Measurements from ENCODE around the gene WFIKKN1.

Gene WFIKKN1

DNA sequence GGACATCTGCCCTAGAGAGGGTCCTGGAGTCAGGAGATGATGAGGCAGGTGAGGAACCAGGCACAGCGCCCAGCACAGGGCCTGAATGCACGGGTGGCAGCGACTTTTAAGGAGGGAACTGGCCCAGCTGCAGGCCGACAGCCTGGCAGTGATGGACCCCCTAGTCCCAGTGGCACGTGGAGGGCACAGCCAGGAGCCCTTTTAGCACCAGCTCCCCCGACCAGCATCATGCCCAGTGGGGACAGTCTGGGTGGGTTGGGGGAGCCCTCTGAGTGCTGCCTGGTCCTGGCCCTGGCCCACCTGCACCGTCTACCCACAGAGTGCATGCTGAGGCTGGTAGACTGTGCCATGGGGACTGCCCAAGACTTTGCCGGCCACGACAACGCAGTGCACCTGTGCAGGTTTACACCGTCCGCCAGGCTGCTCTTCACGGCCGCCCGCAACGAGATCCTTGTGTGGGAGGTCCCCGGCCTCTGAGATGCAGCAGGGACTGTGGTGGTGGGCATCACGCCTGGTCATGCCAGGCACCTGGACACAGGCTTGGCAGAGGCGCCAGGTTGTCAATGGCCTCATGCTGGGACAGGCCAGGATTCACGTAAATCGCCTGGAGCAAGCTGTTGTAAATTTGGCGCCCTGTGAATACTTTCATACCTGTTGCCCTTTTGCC, 36.5 kb downstream of the WFIKKN1 start:
- in situ Hi-C loops (cut with MboI; ENCODE audit: low pct_unique_long_range_greater_than_20kb, low sequenced_read_pairs): no loop called here
- no peak for DNase-seq

DNA sequence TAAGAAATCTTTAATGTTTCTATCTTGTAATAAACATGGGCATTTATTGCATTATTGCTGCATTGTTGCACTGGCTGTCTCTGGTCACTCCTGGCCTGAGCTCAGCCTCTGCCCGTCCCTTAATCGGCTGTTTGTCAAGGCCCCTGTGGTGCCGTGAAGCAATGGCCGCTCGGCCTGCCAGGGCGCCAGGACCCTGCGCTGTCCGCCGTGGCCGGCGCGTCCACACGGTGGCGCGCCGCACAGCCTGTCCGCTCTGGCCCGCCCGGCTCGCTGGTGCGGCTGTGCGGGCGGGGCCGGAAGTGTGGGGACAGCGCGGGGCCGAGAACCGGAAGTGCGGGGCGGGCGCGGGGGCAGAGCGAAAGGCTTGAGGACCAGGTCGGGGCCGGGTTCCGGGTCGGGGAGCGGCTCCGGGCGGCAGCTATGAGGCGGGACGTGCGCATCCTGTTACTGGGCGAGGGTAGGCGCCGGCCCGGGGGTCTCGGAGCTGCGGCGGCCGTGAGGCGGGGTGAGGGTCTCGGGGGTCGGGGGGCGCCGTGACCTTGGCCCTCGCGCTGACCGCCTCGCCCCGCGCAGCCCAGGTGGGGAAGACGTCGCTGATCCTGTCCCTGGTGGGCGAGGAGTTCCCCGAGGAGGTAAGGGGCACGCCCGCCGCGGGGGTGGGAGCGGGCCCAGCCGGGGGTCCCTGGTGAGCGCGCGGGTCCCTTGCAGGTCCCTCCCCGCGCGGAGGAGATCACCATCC, 37.2 kb downstream of the WFIKKN1 start, which contains the start of gene RHOT2:
Gene RHOT2 (plus strand): TSS at position 353 of the 739 bp plus-strand sequence. CDS start 68 bp downstream, at position 421.
- in situ Hi-C loops (cut with MboI; ENCODE audit: low pct_unique_long_range_greater_than_20kb, low sequenced_read_pairs): no loop called here

DNA sequence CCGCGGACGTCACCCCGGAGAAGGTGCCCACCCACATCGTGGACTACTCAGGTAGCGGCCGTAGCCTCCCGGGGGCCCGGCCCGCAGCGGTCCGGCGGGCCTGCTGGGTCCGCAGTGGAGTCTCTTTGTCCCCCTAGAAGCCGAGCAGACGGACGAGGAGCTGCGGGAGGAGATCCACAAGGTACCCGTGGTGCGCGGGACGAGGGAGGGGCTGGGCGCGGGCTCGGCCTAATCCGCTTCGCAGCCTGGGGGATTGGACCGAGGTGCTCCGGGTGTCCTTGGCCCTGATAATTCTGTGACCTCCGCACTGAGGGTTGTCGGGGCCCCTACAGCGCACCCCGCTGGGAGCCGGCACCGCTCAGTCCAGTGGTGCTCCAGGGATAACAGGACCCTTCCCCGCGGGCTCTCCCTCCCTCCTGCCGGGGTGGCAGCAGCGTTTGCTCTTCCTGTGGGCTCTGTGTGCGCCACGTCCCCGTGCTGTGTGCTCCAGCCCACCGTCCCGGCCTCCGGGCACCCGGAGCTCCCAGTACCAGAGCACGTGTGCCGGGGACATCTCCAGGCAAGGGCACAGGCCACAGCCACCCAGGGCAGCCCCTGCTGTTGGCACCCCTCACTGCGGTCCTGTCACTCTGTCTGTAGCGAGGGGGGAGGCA, 37.9 kb downstream of the WFIKKN1 start:
- in situ Hi-C loops (cut with MboI; ENCODE audit: low pct_unique_long_range_greater_than_20kb, low sequenced_read_pairs): no loop called here
- DNase-seq: no peak

More for the DNA sequence above, 37.2 kb downstream of the WFIKKN1 start, which contains the start of gene RHOT2:
- peak; percentile 87 for DNase-seq

DNA sequence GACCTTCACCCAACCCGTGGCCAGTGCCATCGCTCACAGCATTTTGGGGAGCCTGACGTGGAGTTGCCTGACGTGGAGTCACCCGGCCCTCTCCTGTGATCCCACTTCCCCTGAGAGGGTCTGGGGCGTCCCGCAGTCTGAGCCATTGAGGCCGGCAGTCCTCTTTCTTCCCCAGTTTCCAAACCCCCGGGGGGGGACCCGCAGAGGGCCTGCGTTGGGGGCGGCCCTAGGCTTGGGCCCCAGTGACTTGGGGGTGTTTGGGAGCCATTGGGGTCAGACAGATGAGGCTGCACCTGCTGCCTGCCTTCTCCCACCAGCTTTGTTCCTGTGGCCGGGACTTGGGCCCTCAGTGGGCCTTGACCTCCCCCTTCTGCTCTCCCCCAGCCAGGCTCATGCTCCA, 38.9 kb downstream of the WFIKKN1 start:
- in situ Hi-C loops (cut with MboI; ENCODE audit: low pct_unique_long_range_greater_than_20kb, low sequenced_read_pairs): no loop called here
- no peak for DNase-seq

DNA sequence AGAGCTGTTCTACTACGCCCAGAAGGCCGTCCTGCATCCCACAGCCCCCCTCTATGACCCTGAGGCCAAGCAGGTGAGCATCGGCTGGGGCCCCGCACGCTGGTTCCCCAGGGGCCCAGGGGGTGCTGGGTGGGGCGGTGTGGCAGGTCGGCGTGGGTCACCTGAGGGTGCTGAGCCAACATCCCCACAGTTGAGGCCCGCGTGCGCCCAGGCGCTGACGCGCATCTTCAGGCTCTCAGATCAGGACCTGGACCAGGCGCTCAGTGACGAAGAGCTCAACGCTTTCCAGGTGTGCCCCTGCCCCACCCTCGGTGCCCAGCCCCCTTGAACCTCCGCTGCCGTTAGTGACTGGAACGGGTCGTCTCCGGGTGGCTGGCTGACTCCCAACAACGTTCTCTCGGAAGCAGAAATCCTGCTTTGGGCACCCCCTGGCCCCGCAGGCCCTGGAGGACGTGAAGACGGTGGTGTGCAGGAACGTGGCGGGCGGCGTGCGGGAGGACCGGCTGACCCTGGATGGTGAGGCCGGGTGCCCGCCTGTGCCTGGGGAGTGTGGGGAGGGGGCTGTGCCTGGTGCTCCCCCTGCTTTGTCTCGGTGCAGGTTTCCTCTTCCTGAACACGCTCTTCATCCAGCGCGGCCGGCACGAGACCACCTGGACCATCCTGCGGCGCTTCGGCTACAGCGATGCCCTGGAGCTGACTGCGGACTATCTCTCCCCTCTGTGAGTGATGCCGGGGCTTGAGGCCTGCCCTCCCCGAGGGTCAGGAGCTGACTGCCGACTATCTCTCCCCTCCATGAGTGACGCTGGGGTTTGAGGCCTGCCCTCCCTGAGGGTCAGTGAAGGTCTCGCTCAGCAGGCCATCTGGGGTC, 39.9 kb downstream of the WFIKKN1 start:
- no peak for DNase-seq
- in situ Hi-C loops (cut with MboI; ENCODE audit: low pct_unique_long_range_greater_than_20kb, low sequenced_read_pairs): no loop called here

DNA sequence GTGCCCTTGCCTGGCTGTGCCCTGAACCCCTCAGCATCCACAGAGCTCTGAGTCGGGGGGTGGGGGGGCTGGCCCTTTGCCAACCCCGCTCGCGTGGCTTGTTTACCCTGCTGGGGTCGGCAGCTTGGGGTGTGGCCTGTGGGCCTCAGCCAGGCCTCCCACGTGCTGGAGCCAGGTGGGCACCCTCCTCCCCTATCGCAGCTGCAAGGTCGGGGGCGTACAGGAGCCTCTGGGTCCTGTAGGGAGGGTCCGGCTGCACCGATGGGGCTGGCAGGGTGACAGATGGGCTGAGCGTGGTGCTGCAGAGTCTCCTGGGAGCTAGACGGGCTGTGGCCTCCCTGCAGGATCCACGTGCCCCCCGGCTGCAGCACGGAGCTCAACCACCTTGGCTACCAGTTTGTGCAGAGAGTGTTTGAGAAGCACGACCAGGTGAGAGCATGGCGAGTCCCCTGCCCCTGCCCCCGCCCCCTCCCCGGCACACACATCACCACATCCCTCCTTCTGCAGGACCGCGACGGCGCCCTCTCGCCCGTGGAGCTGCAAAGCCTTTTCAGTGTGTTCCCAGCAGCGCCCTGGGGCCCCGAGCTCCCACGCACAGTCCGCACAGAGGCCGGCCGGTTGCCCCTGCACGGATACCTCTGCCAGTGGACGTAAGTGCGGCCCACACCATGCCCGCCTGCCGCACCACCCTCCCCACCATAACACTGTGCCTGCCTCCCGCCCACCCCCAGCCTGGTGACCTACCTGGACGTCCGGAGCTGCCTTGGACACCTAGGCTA, 40.8 kb downstream of the WFIKKN1 start:
- in situ Hi-C loops (cut with MboI; ENCODE audit: low pct_unique_long_range_greater_than_20kb, low sequenced_read_pairs): no loop called here
- DNase-seq: no peak

DNA sequence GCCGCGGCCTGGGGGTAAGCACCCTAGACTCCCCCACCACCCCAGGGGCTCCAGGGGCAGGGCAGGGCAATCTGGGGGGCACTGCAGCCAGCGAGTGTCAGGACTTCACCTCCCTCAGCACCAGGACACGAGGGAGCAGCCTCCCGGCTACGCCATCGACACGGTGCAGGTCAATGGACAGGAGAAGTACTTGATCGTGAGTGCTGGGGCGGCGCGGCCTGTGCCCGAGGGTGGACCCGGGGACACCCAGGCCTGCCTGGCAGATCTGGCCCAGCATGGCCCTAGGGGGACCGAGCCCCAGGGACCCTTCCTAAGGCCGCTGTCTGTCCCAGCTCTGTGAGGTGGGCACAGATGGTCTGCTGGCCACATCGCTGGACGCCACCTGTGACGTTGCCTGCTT, 41.6 kb downstream of the WFIKKN1 start:
- in situ Hi-C loops (cut with MboI; ENCODE audit: low pct_unique_long_range_greater_than_20kb, low sequenced_read_pairs): no loop called here
- no peak for DNase-seq

DNA sequence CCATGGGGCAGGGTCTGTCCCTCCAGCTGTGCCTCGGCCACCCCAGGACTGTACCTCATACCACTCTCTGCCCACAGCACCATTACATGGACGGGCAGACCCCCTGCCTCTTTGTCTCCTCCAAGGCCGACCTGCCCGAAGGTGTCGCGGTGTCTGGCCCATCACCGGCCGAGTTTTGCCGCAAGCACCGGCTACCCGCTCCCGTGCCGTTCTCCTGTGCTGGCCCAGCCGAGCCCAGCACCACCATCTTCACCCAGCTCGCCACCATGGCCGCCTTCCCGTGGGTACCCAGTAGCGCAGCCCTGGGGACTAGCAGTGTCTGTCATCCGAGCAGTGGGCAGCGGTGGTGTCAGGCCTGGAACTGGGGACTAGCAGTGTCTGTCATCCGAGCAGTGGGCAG, 42.1 kb downstream of the WFIKKN1 start:
- DNase-seq: no peak
- in situ Hi-C loops (cut with MboI; ENCODE audit: low pct_unique_long_range_greater_than_20kb, low sequenced_read_pairs): no loop called here

DNA sequence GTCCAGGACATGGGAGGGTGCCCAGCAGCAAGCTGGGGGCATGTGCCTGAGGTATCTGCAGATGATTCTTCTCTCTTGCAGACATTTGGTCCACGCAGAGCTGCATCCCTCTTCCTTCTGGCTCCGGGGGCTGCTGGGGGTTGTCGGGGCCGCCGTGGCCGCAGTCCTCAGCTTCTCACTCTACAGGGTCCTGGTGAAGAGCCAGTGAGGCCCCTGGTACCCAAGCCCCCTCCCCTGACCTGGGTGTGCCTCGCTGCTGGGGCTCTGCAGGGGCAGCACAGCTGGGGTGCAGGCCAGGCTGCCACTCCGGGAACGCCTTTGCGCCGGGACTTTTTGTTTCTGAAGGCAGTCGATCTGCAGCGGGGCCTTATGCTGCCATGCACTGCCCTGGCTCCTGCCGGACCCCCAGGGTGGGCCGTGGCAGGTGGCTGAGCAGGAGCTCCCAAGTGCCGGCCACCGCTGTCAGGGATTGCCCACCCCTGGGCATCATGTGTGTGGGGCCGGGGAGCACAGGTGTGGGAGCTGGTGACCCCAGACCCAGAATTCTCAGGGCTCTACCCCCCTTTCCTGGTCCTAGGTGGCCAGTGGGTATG, 42.7 kb downstream of the WFIKKN1 start:
- in situ Hi-C loops (cut with MboI; ENCODE audit: low pct_unique_long_range_greater_than_20kb, low sequenced_read_pairs): no loop called here

DNA sequence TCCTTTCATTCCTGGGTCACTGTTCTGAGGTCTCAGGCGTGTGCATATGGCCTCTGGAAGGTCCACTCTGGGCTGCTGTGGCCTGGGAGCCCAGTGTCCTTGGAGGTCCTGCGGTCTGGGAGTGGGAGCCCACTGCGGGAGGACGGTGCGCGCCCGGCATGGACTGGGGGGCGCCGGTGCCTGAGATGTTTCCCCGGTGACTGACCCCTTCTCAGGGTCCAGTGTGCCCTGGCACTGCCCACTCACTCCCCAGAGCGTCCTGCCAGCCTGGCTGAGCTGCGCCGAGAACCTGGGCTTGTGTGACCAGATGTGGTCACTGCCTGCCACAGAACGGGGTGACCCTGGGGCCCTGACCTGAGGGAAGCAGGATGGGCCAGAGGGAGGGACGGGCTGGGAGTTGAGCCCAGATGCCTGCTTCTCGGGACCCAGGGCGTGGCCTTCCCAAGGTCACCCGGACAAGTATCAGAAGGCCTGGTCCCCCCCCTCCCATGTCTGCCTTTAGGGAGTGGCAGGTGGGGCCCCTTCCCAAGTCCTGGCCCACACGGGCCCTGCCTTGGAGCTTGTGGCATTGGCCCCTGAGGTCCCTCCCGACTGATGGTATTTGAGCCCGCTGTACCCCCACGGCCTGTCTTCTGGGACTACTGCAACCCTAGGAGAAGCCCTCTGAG, 43.6 kb downstream of the WFIKKN1 start:
- in situ Hi-C loops (cut with MboI; ENCODE audit: low pct_unique_long_range_greater_than_20kb, low sequenced_read_pairs): no loop called here

More for the DNA sequence above, 42.7 kb downstream of the WFIKKN1 start:
- no peak for DNase-seq

DNA sequence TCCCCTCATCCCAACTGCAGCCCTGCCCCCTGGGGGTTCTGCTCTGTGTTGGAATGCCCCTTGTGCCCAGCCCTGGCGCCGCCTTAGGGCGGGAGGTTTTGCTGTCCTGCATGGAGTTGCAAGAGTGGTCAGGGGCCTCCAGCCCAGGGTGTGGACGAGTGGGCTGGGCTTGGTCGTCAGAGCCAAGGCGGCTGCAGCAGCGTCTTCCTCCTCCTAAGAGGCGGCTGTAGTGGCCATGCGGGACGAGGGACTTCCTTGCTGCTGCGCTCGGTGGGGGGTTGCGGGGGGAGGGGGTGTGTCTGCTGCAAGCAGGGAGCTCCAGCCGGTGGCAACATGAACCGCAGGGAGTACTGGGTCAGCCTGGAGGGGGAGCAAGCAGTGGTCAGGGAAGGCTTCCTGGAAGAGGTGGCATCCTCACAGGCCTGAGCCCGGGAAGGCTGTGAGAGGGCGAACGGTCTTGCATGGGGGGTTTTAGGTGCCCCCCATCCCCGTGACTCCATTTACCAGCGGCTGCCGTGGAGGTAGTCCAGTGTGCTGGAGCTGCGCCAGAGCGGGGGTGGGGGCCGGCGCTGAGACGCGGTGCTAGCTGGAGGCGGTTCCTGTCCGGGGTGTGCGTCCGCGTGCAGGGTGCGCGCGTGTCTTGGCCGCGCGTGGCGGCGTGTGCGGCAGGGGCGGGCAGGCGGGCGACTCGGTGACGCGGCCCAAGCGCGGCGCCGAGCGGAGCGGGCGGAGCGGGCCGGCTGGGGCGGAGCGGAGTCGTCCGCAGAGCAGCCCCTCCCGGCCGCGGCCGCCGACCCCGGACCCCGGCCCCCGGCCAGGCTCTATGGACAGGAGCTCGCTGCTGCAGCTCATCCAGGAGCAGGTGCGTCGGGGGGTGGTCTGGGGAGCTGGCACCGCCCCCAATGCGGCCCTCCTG, 44.4 kb downstream of the WFIKKN1 start, which contains the start of gene RHBDL1:
Gene RHBDL1 (plus strand): TSS at position 704 of the 916 bp plus-strand sequence. CDS start 120 bp downstream, at position 824.
- in situ Hi-C loops (cut with MboI; ENCODE audit: low pct_unique_long_range_greater_than_20kb, low sequenced_read_pairs): no loop called here
- no peak for DNase-seq

More for the DNA sequence above, 43.6 kb downstream of the WFIKKN1 start:
- DNase-seq: no peak

DNA sequence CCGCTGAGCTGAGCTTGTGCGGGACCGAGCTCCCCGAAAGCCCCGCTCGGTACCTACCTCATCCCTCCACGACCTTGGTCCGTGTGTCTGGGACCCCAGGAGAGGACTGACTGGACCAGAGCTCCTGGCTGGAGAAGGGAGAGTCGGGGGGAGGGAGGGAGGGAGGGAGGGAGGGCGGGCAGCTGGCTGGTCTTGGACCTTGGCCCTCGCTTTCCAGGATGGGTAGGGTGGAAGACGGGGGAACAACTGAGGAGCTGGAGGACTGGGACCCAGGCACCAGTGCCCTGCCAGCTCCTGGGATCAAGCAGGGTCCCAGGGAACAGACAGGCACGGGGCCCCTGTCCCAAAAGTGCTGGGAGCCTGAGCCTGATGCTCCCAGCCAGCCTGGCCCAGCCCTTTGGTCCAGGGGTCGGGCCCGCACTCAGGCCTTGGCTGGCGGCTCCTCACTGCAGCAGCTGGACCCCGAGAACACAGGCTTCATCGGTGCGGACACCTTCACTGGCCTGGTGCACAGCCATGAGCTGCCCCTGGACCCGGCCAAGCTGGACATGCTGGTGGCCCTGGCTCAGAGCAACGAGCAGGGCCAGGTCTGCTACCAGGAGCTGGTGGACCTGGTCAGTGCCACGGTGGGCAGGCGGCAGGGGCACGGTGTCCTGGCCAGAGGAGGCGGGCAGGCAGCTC, 45.2 kb downstream of the WFIKKN1 start:
- DNase-seq: no peak
- in situ Hi-C loops (cut with MboI; ENCODE audit: low pct_unique_long_range_greater_than_20kb, low sequenced_read_pairs): no loop called here

DNA sequence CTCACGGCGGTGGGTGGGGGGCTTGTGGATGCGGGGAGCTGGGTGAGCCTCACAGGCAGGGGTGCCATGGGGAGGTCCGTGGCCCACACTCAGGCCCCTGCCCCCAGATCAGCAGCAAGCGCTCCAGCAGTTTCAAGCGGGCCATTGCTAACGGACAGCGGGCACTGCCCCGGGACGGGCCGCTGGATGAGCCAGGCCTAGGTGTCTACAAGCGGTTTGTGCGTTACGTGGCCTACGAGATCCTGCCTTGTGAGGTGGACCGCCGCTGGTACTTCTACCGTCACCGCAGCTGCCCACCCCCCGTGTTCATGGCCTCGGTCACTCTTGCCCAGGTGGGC, 45.7 kb downstream of the WFIKKN1 start:
- DNase-seq: no peak
- in situ Hi-C loops (cut with MboI; ENCODE audit: low pct_unique_long_range_greater_than_20kb, low sequenced_read_pairs): no loop called here

DNA sequence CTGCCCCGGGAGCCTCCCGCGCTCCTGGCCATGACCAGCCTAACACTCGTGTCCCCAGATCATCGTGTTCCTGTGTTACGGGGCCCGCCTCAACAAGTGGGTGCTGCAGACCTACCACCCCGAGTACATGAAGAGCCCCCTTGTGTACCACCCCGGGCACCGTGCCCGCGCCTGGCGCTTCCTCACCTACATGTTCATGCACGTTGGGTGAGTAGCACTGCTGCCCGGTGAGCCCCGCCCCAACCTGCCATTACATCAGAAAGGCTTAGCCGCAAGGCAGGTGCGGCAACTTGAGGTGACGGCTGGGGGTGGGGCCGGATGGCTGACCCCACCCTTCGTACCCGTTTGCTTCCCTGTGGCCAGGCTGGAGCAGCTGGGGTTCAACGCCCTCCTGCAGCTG, 46.1 kb downstream of the WFIKKN1 start:
- no peak for DNase-seq
- in situ Hi-C loops (cut with MboI; ENCODE audit: low pct_unique_long_range_greater_than_20kb, low sequenced_read_pairs): no loop called here

DNA sequence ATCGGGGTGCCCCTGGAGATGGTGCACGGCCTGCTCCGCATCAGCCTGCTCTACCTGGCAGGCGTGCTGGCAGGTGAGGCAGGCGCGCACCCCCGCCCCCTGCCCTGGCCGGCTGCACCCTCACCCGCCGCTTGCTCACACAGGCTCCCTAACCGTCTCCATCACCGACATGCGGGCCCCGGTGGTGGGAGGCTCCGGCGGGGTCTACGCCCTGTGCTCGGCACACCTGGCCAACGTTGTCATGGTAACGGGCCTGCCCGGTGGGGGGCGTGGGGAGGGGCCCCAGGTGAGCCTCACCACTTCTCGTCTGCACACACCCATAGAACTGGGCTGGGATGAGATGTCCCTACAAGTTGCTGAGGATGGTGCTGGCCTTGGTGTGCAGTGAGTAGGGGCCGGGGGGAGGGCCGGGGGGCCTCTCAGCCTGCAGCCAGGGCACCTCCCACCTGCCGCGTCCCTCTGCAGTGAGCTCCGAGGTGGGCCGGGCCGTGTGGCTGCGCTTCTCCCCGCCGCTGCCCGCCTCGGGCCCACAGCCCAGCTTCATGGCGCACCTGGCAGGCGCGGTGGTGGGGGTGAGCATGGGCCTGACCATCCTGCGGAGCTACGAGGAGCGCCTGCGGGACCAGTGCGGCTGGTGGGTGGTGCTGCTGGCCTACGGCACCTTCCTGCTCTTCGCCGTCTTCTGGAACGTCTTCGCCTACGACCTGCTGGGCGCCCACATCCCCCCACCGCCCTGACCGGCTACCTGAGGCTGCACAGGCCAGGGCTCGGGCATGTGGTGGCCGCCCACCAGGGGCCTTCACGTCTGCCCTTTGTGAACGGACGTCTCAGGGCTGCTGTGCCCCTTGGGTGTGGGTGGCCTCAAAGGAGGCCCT, 46.8 kb downstream of the WFIKKN1 start:
- in situ Hi-C loops (cut with MboI; ENCODE audit: low pct_unique_long_range_greater_than_20kb, low sequenced_read_pairs): no loop called here
- no peak for DNase-seq
